NCI-H82 treated with DMSO at 0.1 percent for 48 hours (cell line): ENCODE measurements around the gene PDE4C.

Source experiments
- DNase-seq: peaks from one replicate; lab custom pipeline; 2025; ENCODE audit not compliant: unreplicated experiment; lab: John Stamatoyannopoulos, UW

PDE4C gene

DNA sequence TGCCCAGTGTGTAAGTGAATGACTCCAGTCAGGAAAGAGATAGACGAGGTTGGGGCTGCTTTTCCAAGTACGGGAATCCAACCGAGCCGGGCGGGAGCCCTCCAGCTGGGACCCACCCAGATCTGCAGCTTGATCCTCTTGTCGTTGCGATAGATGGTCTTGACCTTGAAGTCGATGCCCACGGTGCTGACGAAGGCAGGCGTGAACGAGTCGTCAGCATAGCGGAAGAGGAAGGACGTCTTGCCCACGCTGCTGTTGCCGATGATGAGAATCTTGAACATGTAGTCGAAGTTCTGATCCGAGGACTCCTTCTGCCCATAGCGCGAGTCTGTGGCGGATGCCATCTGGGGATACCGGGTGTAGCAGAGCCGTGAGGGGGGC lies 23.9 kb downstream of the PDE4C start:
- DNase-seq: no peak

DNA sequence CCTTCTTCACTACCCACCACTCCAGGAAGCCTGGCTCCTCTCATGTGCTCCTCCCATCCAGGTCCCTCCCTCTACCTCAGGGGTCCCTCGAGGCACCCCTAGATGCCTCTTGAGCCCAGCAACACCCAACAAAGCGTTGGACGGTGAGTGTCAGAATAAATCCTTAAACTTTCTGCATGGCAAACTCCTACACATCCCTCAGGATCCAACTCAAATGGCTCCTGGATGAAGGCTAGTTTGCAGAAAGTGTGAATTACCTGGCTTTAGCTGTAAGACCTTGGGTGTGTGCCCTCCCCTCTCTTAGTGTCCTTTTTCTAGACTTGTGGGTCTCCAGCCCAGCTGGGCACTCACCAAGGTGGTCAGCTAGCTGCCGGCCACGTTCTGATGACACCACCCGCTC lies 27.9 kb downstream of the PDE4C start:
- no peak for DNase-seq

DNA sequence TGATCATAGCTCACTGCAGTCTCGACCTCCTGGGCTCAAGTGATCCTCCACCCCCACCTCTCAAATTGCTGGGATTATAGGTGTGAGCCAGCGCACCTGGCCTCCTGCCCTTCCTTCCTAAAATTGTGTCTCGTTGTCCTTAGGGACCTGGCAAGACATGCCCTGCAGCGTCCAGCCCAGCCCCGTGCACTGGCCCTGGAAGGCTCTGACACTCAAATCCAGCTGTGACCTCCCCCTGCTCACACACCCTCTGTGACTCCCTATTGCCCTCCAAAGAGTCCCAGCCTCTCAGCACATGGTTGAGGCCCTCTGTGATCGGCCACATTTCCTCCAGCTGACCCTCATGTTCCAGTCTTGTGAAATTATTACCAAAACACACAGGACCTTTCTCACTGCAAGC lies 28.3 kb downstream of the PDE4C start:
- DNase-seq: no peak

DNA sequence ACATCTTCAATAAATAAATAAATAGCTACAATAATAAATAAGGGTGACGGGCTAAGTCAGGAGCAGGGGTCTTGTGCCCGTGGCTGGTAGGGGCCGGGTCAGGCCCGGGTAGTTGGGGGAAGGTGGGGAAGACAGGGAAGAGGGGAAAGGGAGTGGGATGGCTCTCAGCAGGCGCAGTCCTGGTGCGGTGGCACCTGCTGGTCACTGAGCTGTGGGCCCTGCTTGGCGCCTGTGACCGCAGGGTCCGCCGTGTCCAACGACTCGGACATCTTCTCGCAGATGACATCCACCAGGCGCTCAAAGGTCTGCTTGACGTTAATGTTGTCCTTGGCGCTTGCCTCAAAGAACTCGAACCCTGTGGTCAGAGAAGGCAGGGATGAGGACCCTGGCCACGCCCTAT lies 28.9 kb downstream of the PDE4C start:
- DNase-seq: no peak

DNA sequence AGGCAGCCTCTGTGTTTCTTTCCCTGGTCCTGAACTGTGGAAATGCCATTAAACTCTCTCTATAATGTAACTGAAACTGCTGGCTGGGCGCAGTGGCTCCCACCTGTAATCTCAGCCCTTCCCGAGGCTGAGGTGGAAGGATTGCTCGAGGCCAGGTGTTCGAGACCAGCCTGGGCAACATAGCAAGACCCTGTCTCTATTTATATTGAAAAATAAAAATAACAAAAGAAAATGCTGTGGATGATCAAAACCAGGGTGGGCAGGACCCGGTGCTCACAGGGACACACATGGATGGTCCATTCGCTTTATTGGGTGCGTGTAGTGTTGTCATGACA lies 29.8 kb downstream of the PDE4C start:
- no peak for DNase-seq

DNA sequence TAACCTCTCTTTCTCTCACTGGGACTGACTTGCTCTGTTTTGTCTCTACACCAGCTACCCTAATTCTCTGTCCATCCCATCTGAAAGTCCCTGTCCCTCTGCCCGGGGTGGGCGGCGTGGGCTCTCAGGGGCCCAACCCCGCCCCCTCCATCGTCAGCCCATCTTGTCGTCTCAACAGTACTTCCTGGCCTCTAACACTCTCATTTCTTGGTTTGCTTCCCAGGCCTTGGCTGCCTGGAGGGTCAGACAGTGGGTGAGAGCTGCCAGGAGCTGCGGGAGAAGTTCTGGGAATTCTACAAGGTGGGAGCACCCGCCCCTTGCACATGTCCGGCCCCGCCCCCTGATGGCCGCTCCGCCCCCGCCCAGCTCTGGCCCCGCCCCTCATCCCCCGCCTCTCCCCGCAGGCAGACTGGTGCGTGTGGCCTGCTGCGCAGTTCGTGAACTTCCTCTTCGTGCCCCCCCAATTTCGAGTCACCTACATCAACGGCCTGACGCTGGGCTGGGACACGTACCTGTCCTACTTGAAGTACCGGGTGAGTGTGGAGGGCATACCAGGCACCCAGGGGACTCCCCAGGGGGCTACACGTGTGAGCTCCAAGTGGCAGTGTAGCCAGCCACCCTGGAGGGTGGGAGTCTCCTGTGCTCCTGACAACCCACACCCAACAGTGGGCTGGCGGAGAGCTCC lies 31.5 kb downstream of the PDE4C start:
- no peak for DNase-seq

DNA sequence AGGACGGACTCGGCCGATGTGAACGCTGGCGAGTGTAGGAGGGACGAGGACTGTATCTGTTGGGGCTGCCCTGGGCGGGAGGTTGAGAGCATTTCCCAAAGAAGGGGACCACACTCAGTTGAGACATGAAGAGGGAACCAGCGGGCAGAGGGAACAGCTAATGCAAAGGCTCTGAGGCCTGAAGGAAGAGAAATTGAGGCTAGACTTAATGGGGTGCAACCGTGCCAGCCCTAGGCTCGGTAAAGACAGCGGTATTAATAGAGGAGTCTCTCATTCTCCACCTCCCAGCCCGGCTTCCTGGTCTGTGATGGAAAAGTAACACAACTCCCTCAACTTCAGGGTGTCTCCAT lies 32.1 kb downstream of the PDE4C start:
- DNase-seq: no peak

DNA sequence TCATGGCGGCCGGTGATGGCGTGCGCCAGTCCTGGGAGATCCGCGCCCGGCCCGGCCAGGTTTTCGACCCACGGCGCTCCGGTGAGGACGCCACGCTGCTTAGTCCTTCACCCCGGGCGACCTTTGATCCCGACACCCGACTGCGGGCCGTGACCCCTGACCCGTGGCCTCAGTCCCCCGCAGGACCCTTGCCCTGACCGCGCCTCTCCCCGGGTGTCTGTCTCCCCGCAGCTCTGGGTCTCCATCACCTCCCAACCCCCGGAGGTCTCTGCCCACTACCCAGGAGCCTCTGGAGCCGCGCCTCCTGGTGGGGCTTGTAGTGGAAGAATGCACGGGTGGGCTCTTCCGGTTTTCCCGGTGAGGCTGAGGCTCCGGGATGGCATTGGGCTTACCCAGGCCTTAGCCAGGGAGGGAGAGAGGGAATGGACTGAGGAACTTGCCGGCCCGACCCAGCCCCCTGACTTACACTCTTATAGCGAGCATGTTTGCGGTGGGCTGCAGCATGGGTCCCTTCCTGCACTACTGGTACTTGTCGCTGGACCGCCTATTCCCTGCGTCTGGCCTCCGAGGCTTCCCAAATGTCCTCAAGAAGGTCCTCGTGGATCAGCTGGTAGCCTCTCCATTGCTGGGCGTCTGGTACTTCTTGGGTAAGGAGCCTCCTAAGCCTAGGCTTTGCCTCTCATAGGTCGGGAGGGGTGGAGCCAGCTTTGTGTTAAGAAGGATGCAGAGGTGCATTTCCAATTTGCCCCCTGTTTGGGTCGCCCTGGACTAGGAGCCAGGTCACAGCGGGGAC lies 32.7 kb downstream of the PDE4C start:
- DNase-seq: no peak

DNA sequence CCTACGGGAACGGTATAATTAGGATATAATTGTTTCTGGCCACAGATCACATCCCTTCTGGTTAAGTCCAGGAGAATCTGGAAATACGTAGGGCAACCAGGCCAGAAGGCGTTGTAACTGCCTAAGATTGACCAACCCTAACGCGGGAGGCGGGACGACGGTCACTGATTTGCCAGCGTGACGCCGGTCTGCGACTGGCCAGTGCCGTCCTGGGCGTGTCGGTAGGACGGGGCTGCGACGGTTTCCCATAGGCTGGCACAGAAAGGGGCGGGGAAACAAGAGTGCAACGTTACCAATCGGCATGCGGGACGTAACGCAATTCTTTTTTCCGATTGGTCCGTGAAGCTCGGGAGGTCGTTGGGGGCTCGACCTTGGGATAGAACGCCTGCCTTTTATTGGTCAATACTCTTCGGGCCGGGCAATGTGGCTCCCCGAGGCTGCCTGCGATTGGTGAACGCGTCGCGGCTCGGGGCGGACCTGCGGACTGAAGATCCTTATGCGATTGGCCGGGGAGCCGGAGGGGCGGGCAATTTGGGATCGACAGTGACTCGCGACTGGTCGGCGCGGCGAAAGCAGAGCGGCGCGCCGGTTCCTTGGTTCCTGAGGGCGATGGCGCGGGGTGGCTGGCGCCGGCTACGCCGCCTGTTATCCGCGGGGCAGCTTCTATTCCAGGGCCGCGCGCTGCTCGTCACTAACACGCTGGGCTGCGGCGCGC lies 33.4 kb downstream of the PDE4C start, which contains the start of gene MPV17L2:
MPV17L2 (plus strand) TSS at position 546 of the 715 bp plus-strand sequence; CDS start at position 610, 64 bp downstream.
- DNase-seq: peak; percentile 100

DNA sequence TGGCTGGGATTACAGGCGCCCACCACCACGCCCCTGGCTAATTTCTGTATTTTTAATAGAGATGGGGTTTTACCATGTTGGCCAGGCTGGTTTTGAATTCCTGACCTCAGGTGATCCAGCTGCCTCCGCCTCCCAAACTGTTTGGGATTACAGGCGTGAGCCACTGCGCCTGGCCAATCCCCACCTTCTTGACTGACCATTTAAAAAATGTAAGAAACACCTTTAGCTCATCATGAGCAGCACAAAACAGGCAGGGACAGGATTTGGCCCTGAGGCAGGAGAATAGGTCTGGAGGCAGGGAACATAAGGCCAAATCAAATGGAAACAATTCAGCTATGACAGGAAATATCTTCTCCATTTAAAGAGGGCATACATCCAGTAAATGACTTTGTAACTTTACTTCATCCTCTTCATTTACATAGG lies 34.6 kb downstream of the PDE4C start:
- no peak for DNase-seq

DNA sequence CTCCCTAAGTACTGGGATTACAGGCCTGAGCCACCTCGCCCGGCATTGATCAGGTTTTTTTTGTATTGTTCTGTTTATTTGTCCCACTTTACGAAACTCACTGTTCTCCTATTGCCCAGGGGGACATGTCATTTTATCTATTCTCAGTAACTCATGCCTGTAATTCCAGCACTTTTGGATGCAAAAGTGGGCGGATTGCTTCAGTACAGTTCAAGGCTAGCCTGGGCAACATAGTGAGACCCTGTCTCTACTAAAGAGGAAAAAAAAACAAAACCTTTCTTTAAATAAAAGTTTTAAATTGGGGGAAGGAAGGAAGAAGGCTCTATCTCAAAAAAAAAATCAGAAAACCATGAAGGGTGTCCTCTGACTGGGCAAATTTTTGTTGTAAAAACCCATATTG lies 36.0 kb downstream of the PDE4C start:
- DNase-seq: no peak

DNA sequence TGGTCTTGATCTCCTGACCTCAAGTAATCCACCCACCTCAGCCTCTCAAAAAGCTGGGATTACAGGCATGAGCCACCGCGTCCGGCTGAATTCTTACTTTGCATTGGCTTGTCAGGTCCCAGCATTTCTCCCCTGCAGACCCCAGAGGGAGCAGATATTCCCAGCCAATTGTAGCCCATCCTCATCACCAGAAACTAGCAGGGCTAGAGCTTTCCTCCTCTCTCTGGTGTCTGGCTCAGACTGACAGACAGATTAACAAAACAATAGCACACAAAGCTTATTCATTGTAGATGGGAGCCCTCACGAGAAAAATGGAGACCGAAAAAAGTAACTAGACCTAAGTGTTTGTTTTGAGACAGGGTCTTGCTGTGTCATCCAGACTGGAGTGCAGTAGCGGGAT lies 40.7 kb downstream of the PDE4C start:
- DNase-seq: no peak

DNA sequence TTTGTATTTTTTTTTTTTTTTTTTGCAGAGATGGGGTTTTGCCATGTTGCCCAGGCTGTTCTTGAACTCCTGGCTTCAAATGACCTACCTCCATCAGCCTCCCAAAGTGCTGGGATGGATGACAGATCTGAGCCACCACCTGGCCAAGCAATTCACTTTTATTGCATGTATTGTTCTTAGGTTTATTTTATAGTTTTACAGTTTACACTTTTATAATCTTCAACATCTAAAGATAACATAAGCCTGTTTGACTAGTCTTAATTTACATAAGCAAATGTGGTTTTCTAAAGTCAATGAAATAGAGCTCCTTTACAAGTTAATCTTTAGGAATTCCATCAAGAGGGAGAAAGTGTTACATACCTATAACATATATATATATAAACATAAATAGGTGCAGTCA lies 42.7 kb downstream of the PDE4C start:
- DNase-seq: no peak

DNA sequence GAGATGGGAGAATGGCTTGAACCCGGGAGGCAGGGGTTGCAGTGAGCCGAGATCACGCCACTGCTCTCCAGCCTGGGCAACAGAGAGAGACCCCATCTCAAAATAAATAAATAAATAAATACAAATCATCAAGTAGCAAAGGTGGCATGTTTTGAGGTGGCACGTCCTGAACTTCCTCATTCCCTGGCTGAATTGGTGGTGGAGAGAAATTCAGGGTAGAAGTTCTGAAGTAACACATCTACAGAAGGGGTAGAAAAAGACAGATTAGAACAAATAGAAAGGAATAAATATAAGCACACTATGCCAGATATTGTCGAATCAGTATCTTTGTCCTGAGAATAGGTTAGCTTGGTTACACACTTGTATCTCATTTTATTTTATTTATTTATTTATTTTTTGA lies 46.3 kb downstream of the PDE4C start:
- no peak for DNase-seq

DNA sequence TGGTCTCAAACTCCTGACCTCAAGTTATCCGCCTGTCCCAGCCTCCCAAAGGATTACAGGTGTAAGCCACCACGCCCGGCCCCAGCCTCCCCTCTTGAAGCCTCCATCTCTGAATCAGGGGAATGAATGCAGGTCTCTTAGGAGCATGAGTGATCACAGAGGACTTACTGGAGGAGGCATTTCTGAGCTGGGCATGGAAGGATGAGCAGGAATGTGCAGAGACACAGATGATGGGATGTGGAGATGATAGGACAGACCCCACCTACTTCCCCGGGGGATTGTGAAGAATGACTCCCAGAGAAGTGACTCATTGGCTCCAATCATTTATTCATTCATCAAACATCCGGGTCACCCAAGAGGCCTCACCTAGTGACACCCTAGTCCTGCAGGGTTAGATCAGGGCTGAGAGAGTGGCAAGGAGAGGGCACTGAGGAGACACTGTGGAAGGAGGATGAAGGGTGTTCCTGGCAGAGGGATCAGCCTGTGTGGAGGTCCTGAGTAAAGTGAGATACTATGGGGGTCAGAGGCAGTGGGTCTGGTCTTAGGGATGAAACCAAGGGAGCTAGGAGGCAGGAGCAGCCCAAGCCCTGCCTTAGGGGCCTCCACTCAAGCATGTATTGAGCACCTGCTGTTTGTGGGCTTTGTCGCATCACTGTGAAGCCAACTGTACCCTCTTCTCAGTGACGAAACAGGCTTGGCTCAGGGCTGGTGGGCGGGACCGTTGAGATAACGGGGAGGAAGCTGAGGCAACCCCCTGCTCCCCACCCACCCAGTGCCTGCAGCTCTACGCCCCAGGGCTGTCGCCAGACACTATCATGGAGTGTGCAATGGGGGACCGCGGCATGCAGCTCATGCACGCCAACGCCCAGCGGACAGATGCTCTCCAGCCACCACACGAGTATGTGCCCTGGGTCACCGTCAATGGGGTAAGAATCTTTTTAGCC lies 49.6 kb downstream of the PDE4C start:
- DNase-seq: no peak

DNA sequence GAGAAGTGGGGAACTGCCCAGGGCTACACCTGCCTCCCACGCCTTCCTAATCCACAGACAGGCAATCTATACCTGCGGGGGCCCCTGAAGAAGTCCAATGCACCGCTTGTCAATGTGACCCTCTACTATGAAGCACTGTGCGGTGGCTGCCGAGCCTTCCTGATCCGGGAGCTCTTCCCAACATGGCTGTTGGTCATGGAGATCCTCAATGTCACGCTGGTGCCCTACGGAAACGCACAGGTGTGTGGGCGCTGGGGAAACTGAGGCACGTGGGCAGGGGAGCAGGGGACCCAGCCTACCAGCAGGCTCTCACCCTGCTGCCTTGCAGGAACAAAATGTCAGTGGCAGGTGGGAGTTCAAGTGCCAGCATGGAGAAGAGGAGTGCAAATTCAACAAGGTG lies 51.3 kb downstream of the PDE4C start:
- no peak for DNase-seq
